Thoracic aorta (tissue), 2 donors: ENCODE measurements around the gene TCP11. TPM values are rescaled to one million over a fixed set of nuclear protein-coding genes. Genes with fewer than 3 reads are reported as not detected.

Experiments used
- ATAC-seq: fragments of 150-250 bp; one replicate; pipeline ENCODE4 v1.8.0; 2017; ENCODE audit warnings: low read depth; ENCODE audit not compliant: insufficient number of reproducible peaks, low FRiP score
- DNase-seq: peaks from one replicate; pipeline ENCODE4 v3.0.0-alpha.2; 2020; ENCODE audit warnings: low spot score
- H3K27ac ChIP-seq, 2 donors: fragments of 200-600 bp; sonication (generic); 1 replicate in 1 of 2; 2 replicates in 1 of 2; pipeline ENCODE4 v1.5.1; 2016; ENCODE audit warnings: mild to moderate bottlenecking in 2 of 2, moderate library complexity in 2 of 2
- H3K27me3 ChIP-seq: fragments of 200-600 bp; sonication (generic); replicated peaks from 2 replicates; pipeline ENCODE4 v1.6.0; 2016; ENCODE audit warnings: mild to moderate bottlenecking; ENCODE audit not compliant: insufficient read depth
- H3K36me3 ChIP-seq: fragments of 200-600 bp; sonication (generic); one replicate; pipeline ENCODE4 v1.5.1; 2016
- H3K4me1 ChIP-seq, 2 donors: fragments of 200-600 bp; sonication (generic); 1 replicate in 1 of 2; 2 replicates in 1 of 2; pipeline versions ENCODE4 v1.5.1 to v1.6.0; 2016; ENCODE audit warnings: low read depth in 2 of 2, mild to moderate bottlenecking in 1 of 2; ENCODE audit not compliant: control insufficient read depth in 1 of 2
- H3K4me3 ChIP-seq: fragments of 200-600 bp; sonication (generic); 2 replicates; pipeline ENCODE4 v1.5.1; 2016; ENCODE audit warnings: mild to moderate bottlenecking
- H3K9me3 ChIP-seq: fragments of 200-600 bp; sonication (generic); 2 replicates; pipeline ENCODE4 v1.5.1; 2016
- CTCF ChIP-seq: fragments of 200-600 bp; sonication (generic); IDR thresholded peaks from one replicate; pipeline ENCODE4 v1.5.1; 2019; ENCODE audit warnings: antibody characterized with exemption
- total RNA-seq, 2 donors: library from RNA; depleted of rRNA; stranded (reverse); fragments of >200 nt; gene quantifications; one replicate each; pipeline versions ENCODE4 v1.1.0 to v1.2.3, GENCODE V29; 2016

The TCP11 gene
- total RNA-seq, 2 donors from 2014 or later = not detected

GRCh38 chr6:35070111-35070510 is 71.0 kb downstream of the TCP11 start:
- no peak for TF ChIP-seq CTCF
- no peak overlapping the region for H3K27ac ChIP-seq
- H3K4me1 ChIP-seq = peaks cover 0 to 8% of the 10 kb centered on the region in 2 donors
- no peaks in the 10 kb centered on the region for H3K27me3 ChIP-seq
- H3K9me3 ChIP-seq = no peaks in the 10 kb centered on the region
- DNase-seq = no peak
- peaks cover 21% of the 10 kb centered on the region for H3K36me3 ChIP-seq
- H3K4me3 ChIP-seq = no peak overlapping the region
- ATAC-seq = no peak

GRCh38 chr6:35069262-35069661 is 71.9 kb downstream of the TCP11 start:
- H3K9me3 ChIP-seq = no peaks in the 10 kb centered on the region
- no peak overlapping the region for H3K4me3 ChIP-seq
- DNase-seq (no peak), ATAC-seq (no peak)
- peaks cover 0 to 16% of the 10 kb centered on the region in 2 donors for H3K4me1 ChIP-seq
- no peaks in the 10 kb centered on the region for H3K27me3 ChIP-seq
- peaks cover 21% of the 10 kb centered on the region for H3K36me3 ChIP-seq
- no peak overlapping the region for H3K27ac ChIP-seq
- TF ChIP-seq CTCF = no peak

GRCh38 chr6:35068644-35069043 is 72.5 kb downstream of the TCP11 start:
- Histone ChIP-seq H3K27me3 (no peaks in the 10 kb centered on the region), H3K4me3 (no peak overlapping the region), H3K36me3 (peaks cover 17% of the 10 kb centered on the region), H3K9me3 (no peaks in the 10 kb centered on the region), H3K4me1 (peaks cover 0 to 22% of the 10 kb centered on the region in 2 donors), H3K27ac (peak overlapping the region; percentile 30 to 54)
- no peak for DNase-seq
- no peak for TF ChIP-seq CTCF
- ATAC-seq = no peak

GRCh38 chr6:35068206-35068605 is 72.9 kb downstream of the TCP11 start:
- ATAC-seq (no peak), DNase-seq (no peak)
- H3K4me3 ChIP-seq = no peak overlapping the region
- H3K9me3 ChIP-seq = no peaks in the 10 kb centered on the region
- peaks cover 15% of the 10 kb centered on the region for H3K36me3 ChIP-seq
- peaks cover 0 to 27% of the 10 kb centered on the region in 2 donors for H3K4me1 ChIP-seq
- TF ChIP-seq CTCF = no peak
- H3K27me3 ChIP-seq = no peaks in the 10 kb centered on the region
- peak overlapping the region; percentile 30 to 54 for H3K27ac ChIP-seq

Other genes with a start within 250 kb of the TCP11 start
- 100 to 1,000 TPM in 1 of 2 donors, 10 to 100 TPM in 1; 75.6 to 101 TPM for gene SCUBE3, start 72.6 kb upstream of the TCP11 start, total RNA-seq
- gene ZNF76, start 118.4 kb upstream of the TCP11 start, total RNA-seq = 10 to 100 TPM; 46.8 to 47.0 TPM
- 1 to 10 TPM; 7.6 to 9.1 TPM for gene DEF6, start 156.5 kb upstream of the TCP11 start, total RNA-seq
- 10 to 100 TPM; 15.8 to 38.4 TPM for gene PPARD, start 201.2 kb upstream of the TCP11 start, total RNA-seq